ENCODE measurements around the gene DNMT3B.

DNMT3B gene

DNA sequence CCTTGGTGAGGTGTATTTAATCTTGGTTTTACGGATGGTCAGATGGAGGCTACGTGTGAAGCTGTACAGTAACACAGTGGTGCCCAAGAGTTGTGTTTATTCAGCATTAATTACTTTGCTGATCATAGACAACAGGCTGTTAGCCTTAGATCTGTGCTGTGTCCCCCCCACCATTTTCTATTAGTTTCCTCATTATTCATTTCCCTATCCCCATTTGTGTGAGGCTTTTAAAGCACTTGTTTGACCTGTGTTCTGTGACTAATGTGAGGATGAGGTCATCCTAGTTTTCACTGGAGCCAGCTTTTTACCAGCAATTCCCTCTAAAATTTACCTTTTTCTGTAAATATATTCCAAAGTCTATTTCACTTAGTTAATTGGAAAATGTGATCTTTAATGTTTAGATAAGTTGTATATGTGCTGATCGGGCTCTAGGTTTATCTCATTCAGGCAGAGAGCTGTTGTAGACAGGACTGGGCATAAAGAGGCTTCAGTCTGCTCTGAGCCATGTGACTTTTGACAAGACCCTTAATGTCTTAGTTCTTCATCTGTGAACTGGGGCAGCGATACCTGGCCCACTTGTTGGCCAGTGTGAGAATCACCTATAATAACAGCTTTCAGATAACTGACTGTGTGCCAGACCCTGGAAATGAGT lies 66.0 kb downstream of the DNMT3B start:
- FAIRE-seq: no peak

DNA sequence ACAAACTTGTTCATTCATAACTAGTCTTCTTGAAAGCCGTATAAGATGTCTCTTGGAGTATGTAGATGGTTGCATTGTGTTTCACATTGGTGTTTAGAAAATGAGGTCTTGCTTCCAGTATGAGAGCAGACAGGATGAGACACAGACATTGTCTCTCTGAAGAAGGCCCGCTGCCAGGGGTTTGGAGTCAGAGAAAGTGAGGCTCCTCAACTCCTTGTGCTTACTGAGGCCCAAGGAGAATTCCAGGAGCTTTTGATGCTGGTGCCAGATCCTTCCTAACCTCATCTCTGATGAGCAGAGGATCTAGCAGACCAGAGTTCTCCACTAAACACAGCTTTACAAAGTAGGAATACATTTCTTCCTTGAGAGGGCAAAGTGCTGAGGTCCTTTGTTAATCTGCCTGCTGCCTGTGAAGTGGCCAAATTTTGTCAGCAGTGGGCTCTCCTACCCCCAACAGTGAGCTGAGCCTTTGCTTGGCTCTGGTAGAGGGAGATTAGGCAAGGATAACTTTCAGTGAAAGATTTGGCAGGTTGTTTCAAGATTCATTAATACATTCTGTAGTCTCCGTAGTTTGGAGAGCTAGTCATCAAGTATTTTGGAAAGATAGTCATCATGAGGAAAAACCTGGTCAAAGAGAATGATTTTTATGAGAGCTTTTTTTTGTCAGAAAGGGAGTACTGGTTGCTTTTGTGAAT lies 67.3 kb downstream of the DNMT3B start:
- FAIRE-seq: no peak

DNA sequence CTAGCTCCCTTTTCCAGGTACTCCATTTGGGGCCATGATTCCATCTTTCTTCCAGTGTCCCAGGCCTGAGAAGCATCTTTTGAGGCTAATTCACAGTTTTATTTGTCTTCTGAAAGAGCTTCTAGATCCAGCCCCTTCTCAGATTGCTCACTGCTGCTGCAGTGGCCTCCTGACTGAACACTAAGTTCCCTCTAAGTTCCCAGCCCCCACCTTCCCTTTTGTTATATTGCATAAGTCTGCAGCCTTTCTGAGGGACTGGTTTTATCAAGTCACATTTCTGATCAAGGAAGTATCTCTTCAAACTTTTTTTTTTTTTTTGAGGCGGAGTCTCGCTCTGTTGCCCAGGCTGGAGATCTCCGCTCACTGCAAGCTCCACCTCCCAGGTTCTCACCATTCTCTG lies 68.3 kb downstream of the DNMT3B start:
- no peak for FAIRE-seq

- FAIRE-seq: no peak
These were observed 69.8 kb downstream of the DNMT3B start for GRCh38 chr20:32831982-32832381.

- no peak for FAIRE-seq
These were observed 70.5 kb downstream of the DNMT3B start for GRCh38 chr20:32832664-32833063.

- no peak for FAIRE-seq
These were observed 72.8 kb downstream of the DNMT3B start for GRCh38 chr20:32834972-32835371.

DNA sequence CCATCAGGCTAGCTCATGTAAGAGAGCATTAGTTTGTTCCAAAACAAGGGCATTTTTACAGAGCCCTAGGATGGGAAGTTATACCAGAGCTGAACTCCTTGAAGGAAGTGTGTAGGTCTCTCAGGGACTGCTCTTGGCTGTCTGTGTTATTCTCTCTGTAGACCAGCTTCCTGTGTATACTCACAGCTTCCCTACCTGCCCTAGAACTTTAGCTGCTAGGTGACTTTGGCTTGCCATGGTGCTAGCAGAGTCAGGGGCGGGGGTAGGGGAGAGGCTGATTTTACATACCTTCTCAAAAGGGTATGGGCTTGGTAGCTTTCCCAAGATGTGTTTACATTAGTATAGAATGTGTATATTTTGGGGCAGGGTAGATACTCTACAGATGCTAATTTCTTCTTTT lies 75.0 kb downstream of the DNMT3B start:
- FAIRE-seq: no peak

GRCh38 chr20:32839227-32839981 lies 77.2 kb downstream of the DNMT3B start:
- FAIRE-seq: no peak

GRCh38 chr20:32839982-32840285 lies 77.7 kb downstream of the DNMT3B start:
- no peak for FAIRE-seq

- FAIRE-seq: no peak
These were observed 79.0 kb downstream of the DNMT3B start for GRCh38 chr20:32841174-32841573.

- no peak for FAIRE-seq
These were observed 79.4 kb downstream of the DNMT3B start for GRCh38 chr20:32841632-32842031.

DNA sequence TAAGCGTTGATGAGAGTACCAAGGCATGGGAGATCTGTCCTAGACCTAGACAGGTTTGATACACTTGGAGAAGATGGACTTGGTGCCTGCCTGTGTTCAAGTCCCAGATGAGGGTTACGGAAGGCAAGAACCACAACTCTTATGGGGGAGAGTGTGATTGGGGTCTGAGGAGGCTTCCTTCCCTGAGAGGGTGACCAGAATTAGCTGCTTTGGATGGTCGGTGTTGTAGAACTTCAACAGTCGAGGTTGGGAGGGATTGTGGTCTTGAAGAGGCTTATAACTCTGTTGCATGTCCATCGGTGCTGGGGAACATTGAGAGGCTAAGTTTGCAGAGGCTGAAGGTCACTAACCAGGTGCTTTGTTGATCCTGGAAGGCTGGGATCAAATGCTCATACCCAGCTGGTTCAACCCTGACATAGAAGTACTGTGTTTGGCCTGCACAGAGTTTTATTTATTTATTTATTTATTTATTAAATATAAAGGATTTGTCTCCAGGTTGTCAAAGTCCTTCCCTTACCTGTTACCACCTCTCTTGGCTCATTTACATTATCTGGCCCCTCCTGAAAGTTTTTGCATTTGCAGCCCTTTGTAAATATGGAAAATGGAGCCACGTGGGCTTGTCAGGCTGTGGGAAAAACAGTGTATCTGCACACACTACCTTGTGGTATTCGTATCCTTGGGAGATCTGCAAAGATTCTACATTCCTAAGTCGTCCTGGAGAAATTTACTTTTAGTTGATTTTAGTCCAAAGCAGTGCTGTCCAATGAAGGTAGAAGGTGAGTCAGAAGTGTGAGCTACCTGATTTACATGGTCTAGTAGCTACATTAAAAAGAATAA lies 80.7 kb downstream of the DNMT3B start:
- no peak for FAIRE-seq

DNA sequence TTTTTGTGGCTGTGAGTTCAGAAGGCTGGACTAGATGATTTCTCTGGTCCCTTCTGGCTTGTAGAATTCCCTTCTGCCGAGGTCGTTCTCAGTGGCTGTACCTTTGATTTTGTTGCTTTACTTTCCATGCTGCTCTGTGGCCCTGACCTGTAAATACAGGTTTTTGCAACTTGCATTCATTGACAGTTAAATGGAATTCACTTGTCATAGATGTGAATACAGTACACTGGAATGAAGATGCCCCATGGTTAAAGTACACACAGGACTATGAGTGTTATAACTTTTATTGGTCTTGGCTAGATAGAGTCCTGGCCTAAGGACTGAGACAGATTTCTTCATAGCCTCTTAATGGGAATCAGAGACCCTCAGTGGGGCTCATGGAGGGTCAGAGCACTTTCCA lies 83.6 kb downstream of the DNMT3B start:
- no peak for FAIRE-seq

DNA sequence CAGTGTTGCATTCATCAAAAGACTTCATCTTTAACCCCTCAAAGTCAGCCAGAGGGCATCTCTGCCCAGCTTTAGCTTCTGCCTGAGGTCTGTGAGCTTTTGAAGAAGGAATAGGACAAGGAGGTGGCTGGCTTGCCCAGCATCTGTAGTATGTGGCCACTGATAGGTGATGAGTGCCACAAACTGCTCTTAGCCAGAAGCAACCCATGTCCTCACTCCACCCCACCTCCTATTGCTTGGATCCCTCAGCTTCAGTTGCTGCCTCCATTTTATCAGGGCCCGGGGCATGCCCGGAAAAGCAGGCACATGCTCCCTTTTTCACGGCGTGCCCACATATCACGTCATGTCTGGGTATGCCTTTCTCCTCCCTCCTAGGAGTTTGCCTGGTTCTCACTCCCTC lies 84.7 kb downstream of the DNMT3B start:
- no peak for FAIRE-seq

GRCh38 chr20:32847964-32848363 lies 85.8 kb downstream of the DNMT3B start:
- no peak for FAIRE-seq

DNA sequence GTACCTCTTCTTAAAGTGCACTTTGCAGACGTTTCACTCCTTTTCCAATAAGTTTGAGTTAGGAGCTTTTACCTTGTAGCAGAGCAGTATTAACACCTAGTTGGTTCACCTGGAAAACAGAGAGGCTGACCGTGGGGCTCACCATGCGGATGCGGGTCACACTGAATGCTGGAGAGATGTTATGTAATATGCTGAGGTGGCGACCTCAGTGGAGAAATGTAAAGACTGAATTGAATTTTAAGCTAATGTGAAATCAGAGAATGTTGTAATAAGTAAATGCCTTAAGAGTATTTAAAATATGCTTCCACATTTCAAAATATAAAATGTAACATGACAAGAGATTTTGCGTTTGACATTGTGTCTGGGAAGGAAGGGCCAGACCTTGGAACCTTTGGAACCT lies 86.7 kb downstream of the DNMT3B start:
- no peak for FAIRE-seq

- FAIRE-seq: no peak
These were observed 87.4 kb downstream of the DNMT3B start for GRCh38 chr20:32849577-32849976.

- FAIRE-seq: no peak
These were observed 93.2 kb downstream of the DNMT3B start for GRCh38 chr20:32855387-32855786.

DNA sequence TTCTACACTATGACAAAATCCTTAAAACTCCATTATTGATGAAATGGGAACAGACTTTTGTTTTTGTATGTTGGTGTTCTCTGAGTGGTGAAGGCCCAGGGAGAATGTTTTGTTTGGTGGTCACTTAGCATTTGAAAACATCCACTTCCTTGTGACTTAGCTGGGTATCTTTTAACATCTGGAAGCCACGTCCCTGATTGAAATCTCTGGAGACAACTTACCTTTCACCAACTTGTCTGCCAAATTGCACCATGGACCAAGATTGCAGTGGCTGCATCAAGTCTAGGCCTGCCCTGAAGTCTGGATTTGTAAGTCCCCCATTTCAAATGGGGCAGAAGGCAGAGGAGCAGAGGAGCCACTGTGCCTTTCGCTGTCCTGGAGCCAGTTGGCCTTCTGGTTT lies 96.0 kb downstream of the DNMT3B start:
- no peak for FAIRE-seq
